ENCODE measurements around the gene AGER.
"Not testable (repeated sequence)": the region's sequence is repeated elsewhere in the genome, so short reads cannot be mapped to it uniquely, and the experiment has no call there.

The AGER gene

DNA sequence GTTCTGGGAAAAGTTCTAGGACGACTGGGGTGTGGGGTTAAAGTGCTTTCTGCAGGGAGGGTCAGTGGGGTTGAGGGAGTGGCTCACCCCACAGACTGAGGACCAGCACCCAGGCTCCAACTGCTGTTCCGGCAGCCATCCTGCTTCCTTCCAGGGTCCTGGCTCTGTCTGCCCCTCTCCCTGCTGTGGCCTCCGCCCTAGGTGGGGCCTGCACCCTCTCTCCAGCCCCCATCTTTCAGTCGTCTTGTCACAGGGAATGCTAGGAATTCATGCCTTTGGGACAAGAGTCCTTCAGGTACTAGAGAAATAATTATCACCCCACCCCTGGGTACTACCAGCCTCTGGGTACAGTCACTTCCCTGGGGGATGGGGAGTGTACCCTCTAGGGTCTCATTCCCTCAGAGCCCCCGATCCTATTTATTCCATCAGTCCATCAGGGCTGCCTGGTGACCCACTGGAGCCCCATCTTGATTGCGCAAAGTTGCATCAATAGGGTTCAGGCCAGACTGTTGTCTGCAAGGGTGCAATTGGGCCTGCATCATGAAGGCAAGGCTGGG is at the start of gene AGER:
AGER (minus strand) TSS at position 170 of the 557 bp plus-strand sequence; CDS start at position 139, 31 bp downstream.
- no peak for DNase-seq (ENCODE audit: low read depth in 2 of 2)

DNA sequence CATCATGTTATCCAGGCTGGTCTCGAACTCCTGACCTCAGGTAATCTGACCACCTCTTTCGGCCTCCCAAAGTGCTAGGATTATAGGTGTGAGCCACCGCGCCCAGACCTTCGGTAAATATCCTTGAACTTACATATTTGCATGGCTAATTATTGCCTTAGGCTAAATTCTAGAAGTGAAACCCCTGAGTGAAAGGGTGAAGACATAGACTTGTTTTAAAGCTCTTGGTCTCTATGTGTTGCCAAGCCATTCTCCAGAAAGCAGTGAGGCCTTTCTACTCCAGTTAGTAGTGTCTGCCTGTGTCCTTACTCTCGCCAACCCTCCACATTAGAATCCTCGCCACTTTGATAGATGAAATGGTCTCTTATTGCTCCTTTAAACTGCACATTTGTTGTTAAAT is 42.4 kb upstream of the AGER start:
- no peak for DNase-seq (ENCODE audit: low read depth in 2 of 2)

DNA sequence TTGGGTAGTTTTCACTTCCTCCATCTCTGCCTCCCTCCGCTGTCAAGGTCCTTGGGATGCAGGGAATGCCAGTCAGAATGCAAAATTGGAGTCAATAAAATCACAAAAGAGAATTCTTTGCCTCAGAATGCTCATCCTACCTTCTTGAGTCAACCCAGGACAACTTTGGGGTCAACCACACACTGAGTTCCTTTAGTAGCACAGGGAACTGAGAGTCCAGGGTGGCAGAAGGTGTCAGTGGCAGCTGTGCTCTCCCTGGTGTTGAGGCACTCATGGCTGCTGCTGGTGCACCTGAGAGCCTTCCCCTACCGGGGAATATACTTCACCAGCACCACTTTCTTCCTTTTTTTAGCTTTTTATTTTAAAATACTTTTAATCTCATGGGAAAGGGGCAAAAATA is 40.6 kb upstream of the AGER start:
- DNase-seq (ENCODE audit: low read depth in 2 of 2): no peak

DNA sequence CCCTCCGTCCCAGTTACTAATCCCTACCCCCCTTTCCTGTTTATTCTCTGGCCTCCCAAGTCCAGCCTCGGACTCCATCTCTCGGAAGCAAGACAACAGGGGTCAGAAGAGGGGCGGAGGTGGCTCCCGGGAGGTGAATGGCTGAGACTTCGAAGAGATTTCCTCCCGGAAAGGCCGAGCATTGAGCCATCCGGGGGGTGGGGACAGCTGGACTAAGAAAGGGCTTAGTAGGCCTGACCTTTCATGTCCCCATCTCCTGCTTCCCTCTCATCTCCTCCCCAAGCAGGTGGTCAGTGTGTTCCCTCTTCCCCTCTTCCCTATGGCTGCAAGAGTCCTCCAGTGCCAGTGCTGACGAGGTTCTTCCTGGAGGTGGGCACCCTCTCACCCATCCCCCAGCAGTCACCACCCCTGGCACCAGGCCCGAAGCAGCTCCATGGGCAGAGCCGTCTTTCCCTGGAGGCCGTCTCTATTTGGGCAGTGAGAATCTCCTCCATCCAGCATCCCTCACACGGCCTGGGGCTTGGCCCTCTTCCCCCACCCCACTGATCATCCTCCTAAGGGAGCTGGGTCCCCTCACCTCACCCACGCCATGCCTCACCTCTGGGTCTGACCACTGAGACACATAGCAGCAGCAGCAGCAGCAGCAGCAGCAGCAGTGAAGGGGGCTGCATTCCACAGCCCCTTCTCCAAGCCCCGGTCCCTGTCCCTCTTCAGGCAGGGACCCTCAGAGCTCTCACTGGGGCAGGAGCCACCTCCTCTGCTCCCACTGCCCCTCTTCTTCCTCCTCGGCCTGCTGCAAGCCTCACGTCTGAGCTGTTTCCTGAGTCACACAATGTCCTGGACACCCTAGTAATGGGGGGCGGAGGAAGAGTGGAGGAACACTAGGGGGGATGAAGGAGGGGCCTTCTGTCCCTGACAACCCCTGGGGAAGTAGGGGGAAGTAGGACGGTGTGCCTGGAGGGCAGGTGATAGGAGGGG is 39.5 kb upstream of the AGER start, which contains the start of gene NOTCH4:
NOTCH4 (minus strand) TSS at position 810 of the 978 bp plus-strand sequence; CDS start at position 671, 139 bp downstream.
- no peak for DNase-seq (ENCODE audit: low read depth in 2 of 2)

DNA sequence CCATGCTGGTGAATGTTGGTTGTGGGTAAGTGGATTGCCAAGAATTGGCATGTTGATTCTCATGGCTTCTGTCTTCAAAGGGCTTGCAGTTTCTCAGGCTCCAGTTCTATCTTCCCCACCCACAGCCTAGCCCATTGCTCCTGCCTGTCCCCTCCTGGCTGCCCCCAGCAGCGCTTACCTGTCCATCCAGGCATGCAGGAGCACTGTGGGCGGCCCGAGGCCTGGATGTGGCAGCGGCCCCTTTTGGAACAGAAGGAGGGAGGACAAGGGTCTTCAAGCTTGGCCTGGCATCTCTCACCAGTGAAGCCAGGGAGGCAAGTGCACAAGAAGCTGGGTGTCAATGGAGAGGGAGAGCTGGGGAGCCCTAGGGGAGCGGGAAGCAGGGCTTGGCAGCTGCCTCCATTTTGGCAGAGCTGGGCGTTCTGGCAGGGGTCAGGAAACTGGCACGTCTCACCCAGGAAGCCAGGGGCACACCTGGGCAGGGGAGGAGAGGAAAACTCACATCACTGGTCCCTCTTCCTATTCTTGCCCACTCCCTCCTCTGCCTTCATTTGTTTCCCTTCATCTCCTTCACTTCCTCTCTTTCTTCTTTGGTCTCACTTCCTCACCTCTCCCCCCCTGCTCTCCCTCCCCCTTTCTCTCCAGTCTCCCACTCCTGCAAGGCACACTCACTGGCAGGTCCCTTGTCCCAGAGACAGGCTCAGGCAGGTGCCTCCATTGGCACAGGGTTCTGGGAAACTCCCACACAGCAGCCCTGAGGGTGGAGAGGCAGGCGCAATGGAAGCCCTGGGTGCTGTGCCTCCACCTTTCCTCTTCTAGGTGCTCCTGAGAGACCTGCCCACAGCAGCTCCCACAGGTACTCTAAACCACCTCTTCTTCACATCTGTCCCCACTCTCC is 38.5 kb upstream of the AGER start:
- no peak for DNase-seq (ENCODE audit: low read depth in 2 of 2)

DNA sequence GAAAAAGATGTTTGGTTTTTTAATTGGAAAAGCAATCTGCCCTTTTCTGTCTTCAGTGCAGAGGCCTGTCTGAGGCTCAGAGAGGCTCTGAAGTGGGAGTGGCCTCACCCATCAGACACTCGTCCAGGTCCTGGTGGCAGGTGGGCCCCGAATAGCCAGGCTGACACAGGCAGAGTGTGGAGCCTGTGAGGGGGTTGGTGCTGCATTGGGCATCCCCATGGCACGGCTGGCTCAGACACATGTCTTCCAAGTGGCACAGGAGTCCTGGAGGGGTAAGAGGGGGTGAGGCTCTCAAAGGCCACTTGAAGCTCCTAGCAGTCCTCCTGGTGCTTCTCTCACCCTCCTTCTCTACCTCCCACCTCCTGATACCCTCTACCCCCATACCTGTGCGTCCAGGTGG is 36.0 kb upstream of the AGER start:
- no peak for DNase-seq (ENCODE audit: low read depth in 2 of 2)

DNA sequence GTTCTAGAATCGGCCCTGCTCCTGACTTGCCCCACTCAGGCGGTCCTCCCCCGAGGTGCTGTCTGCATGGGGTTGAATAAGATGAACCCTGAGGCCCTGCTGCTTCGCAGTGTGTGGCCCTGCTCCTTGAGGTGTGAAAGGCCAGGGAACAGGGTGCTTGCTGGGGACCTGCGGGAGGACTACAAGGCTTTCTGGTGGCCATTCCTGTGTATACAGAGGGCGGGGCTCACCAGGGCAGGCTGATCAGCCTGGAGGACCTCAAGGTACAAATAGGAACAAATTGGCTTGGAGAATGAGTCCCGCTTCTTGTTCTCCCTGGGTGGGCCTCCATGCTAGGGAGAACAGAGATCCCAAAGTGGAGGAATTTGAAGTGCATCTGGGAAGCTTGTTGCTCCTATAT is 34.1 kb upstream of the AGER start:
- no peak for DNase-seq (ENCODE audit: low read depth in 2 of 2)

DNA sequence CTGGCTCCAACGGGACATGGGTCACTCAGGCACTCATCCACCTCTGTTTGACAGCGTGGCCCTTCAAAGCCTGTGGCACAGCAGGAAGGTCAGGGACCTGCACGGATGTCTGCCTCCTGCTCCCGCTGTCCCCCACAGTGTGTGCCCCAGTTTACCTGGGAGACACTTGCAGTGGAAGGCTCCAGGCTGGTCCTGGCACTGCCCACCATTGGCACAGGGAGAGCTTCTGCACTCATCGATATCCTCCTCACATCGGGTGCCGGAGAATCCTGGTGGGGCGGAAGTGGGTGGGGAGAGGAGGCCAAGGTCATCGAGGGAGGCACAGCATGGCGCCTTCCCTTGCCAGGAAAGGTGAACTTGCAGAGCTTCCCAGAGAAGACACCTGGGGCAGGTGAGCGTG is 32.9 kb upstream of the AGER start:
- DNase-seq (ENCODE audit: low read depth in 2 of 2): no peak

DNA sequence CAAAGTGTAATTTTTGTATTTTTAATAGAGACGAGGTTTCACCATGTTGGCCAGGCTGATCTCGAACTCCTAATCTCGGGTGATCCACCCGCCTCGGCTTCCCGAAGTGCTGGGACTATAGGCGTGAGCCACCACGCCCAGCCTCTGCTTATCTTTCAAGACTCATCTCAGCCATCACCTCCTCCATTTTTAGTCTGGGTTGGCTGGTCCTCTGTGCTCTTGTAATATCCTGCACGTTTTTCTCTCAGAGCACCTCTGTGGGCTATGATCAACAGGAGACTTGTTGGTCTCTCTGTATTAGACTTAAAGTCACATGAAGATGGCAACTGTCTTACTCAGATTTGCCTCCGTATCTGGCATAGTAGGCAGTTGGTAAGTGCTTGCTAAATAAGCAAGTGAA is 32.2 kb upstream of the AGER start:
- DNase-seq (ENCODE audit: low read depth in 2 of 2): no peak

DNA sequence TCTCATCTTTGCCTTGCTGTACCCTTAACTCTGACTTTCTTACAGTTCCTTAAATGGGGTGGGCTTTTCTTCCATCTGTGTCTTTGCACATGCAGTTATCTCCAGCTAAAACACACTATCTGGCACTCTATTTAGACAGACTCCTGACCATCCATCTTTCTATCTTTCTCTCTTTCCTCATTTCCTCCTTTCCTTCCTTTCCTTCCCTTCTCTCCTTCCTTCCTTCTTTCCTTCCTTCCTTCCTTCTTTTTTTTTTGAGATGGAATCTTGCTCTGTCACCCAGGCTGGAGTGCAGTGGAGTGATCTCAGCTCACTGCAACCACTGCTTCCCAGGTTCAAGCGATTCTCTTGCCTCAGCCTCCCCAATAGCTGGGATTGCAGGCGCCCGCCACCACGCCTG is 31.6 kb upstream of the AGER start:
- DNase-seq (ENCODE audit: low read depth in 2 of 2): no peak

DNA sequence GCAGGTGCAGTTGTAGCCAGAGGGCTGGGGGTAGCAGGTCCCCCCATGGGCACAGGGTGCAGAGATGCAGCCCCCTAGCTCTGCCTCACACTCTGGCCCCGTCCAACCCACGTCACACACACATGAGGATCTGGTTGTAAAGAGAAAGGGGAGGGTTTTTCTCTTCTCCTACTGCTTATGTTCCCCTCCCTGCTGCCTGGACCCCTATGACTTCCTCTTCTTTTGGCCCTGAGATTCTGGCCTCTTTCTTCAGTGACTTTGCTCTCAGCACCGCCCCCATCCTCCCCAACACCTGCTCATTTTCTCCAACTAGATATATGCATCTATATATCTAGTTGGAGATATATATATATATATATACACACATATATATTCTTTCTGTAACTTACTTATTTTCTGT is 30.1 kb upstream of the AGER start:
- DNase-seq (ENCODE audit: low read depth in 2 of 2): no peak

DNA sequence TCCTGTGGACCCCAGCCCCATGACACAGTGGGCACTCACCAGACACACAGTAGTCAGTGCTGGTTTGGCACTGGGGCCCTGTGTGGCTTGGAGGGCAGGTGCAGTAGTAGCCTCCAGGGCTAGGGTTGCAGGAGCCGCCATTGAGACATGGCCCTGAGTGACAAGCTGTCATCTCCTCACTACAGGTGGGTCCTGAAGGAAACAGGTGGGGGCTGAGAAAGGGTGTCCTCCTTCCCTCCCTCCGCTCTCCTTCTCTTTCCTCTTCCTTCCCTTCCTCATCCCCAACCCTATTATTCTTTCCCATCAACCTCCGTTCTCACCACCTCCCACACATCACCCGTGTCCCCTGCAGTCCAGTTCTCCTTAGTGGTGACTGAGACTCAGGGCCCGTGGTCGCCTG is 29.6 kb upstream of the AGER start:
- no peak for DNase-seq (ENCODE audit: low read depth in 2 of 2)

DNA sequence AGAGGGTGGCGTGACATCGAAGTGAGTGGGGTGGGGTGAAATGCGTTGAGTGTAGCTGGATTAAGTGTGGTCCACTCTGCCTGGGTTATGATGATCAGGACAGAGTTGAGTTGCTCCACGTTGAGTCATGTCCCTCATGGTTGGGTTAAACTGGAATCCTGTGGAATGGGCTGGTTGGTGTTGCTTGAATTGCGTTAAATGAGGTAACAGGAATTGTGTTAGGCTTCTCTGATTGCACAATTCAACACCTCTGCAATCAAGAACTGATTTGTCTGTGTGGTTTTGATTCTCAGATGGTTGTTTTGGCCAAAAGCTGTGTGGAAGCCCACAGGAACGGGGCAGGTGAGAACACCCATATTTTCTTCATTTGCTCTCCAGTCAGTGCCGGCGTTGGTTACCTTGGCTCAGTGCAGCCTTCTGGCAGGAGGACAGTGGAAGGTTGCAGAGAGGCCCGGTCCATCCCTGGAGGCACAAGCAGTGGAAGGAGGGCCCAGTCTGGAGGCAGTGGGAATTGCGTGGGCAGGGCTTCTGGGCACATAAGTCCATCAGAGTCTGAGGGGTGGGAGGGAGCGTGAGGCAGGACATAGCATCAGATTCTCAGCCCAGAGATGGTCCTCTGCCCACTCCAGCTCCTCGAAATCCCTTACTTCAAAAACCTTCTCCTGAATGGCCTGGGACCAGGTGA is 28.2 kb upstream of the AGER start:
- DNase-seq (ENCODE audit: low read depth in 2 of 2): no peak

DNA sequence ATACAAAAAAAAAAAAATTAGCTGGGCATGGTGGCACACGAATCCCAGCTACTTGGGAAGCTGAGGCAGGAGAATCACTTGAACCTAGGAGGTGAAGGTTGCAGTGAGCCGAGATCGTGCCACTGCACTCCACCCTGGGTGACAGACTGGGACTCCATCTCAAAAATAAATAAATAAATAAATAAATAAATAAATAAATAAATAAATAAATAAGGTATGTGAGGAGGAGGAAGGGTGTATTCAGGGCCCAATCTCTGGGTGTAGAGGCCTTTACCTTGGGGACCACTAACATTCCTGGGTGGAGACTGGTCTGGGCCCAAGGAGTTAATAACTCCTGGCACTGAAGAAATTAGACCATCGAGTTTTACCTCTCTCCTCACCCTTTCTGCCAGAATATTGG is 27.4 kb upstream of the AGER start:
- DNase-seq (ENCODE audit: low read depth in 2 of 2): not testable (repeated sequence)

DNA sequence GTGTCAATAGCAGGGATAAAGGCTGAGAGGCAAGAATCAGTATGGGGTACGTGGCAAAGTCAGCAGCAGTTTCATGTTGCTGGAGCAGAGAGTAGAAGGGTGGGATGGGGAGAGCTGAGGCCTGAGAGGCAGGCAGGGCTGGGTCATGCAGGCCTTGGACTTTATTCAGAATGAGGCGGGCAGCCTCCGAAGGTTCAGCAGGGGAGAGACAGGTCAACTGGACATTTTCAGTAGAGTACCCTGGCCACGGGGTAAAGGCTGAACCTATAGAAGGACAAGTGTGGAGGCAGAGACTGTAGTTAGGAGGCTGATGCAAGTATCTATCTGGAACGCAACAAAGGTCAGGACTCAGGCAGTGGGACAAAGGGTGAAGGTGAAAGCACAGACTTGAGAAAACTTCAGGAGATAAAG is 26.1 kb upstream of the AGER start:
- DNase-seq (ENCODE audit: low read depth in 2 of 2): no peak

DNA sequence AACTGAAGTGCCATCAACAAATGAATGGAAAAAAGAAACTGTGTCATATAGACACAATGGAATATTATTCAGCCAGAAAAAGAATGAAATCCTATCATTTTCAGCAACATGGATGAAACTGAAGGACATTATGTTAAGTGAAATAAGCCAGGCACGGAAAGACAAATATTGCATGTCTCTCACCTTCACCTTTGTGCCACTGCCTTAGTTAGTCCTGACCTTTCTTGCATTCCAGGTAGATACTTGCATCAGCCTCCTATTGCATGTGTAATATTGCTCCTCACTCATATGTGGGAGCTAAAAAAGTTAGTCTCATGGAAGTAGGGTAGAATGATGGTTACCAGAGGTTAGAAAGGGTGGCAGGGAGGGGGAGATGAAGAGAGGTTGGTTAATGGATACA is 24.9 kb upstream of the AGER start:
- DNase-seq (ENCODE audit: low read depth in 2 of 2): no peak

DNA sequence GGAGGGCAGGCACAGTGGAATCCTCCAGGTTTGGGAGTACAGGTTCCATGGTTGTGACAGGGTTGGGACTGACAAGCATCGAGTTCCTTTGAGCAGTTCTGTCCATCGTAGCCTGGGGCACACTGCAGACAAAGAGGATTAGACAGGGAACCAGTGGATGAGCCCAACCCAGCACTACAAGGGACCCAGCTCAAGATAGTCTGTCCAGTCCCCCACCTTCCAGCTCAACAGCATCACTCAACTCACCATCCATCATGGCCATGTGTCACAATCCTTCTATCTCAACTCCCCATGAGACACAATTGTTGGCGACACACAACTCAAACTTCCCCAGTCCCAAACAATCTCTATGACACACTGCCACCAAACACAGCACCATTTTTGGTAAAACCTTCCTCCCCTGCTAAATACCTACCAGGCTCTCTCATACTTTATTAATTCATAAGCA is 20.2 kb upstream of the AGER start:
- DNase-seq (ENCODE audit: low read depth in 2 of 2): no peak

DNA sequence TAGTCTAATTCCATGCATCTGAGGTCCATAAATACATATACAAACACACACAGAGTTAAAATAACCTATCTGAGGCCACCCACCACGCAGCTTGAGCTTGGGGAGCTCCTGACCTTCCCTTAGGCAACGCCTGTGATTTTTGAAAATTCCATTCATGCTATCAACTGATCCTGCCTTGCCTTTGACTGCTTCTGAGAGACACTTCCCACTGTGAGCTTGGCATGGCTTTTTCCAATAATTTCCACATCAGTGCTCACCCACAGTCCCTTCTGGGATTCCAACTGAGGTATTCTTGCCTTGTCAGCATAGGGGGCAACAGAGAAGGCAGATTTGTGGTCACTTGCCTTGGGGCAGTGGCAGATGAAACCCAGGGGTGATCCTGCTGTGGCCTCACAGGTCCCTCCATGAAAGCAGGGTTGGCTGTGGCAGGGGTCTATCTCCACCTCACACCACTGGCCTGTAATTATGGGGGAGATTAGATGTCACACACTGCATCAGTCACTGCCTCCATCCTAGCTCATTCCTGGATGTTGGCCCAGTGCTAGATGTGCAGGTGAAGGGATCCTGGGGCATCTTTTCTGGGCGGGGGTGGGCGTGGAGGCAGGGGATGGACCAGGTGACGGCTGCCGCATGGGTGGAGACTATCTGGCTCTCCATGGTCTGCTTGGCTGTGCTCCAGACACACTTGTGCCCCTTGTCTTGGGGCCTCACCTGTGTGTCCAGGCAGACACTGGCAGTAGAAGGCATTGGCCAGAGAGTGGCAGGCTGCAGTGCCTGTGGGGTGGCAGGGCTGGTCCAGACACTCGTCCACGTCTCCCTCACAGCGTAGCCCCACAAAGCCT is 19.6 kb upstream of the AGER start:
- no peak for DNase-seq (ENCODE audit: low read depth in 2 of 2)

DNA sequence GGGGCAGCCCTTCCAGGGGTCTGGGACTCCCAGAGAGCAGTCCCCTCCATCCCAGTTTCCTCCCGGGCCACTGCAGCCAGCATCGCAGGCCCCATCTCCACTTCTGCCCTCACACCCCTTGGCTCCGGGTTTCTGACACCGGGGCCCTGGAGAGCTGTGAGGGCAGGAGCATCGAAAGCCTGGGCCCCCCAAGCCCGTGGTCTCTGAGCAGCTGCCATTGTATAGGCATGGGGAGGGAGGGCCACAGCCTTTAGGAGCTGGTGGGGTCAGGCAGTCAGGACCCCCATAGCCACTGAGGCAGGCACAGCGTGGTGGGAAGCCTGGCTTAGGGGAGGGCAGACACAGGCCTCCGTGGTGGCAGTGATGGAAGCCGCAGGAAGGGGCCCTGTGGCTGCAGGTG is 18.1 kb upstream of the AGER start:
- DNase-seq (ENCODE audit: low read depth in 2 of 2): no peak

DNA sequence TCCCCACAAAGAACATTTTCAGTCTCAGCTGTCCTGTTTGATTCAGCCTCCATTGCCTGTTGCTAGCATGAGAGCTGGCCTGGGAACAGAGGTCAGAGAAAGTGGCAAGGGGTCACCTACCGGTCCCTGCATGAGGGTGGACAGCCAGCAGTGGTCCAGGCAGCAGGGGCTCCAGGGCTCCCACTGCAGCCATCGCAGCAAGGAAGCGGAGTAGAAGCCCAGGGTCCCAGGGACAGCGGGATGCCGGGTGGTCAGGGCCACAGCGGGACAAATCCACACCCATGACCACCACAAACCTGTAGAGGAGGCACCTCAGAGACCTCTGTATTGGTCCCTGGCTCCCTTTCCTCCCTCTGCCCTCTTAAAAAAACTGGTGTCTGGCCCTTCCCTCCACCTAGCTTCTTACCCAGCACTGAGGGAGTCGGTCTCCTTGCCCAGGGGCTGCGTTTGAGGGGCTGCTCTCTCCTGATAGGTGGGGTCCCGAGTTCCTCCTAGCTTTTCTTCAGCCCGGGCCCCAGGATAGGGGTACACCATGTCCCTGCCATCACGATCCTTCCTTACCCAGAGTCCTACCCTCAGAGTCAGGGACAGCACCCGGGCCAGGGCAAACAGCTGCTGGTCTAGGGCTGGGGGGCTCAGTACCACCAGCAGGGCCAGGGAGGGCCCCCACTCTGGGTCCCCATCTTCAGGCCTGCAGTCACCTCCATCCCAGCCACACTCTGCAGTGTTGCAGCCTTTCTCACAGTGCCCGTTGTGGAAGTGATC is 16.8 kb upstream of the AGER start:
- no peak for DNase-seq (ENCODE audit: low read depth in 2 of 2)
